Nephron progenitor cell (in vitro differentiated cells): ENCODE data around the gene ENPP7.

Experiments used
- DNase-seq: peaks from one replicate; pipeline ENCODE4 v3.0.0; 2021
- H3K27ac Mint-ChIP-seq: 2 replicates; pipeline ENCODE4 v1.8.0; 2021; ENCODE audit warnings: mild to moderate bottlenecking, moderate library complexity, mixed read lengths
- H3K27me3 Mint-ChIP-seq: 2 replicates; pipeline ENCODE4 v1.8.0; 2021; ENCODE audit warnings: mild to moderate bottlenecking, low read depth, mixed read lengths; ENCODE audit not compliant: poor library complexity
- H3K36me3 Mint-ChIP-seq: 2 replicates; pipeline ENCODE4 v1.8.0; 2021; ENCODE audit warnings: low read depth, mixed read lengths
- H3K4me1 Mint-ChIP-seq: 2 replicates; pipeline ENCODE4 v1.8.0; 2021; ENCODE audit warnings: mixed read lengths
- H3K4me3 Mint-ChIP-seq: 2 replicates; pipeline ENCODE4 v1.8.0; 2021; ENCODE audit warnings: mild to moderate bottlenecking, moderate library complexity, mixed read lengths
- H3K9me3 Mint-ChIP-seq: 2 replicates; pipeline ENCODE4 v1.8.0; 2021; ENCODE audit warnings: mild to moderate bottlenecking, moderate library complexity, mixed read lengths
- CTCF ChIP-seq: fragments of 200-600 bp; sonication (generic); IDR thresholded peaks from 2 replicates; pipeline ENCODE4 v1.5.0; 2021; ENCODE audit warnings: antibody characterized with exemption

ENPP7 gene

GRCh38 chr17:79695293-79695790, 35.4 kb upstream of the ENPP7 start:
- no peak overlapping the region for H3K27ac Mint-ChIP-seq
- H3K36me3 Mint-ChIP-seq, result no peaks in the 10 kb centered on the region
- TF ChIP-seq CTCF, result no peak
- H3K4me3 Mint-ChIP-seq, result no peak overlapping the region
- H3K9me3 Mint-ChIP-seq, result no peaks in the 10 kb centered on the region
- DNase-seq, result no peak
- peaks cover 28% of the 10 kb centered on the region for H3K4me1 Mint-ChIP-seq
- H3K27me3 Mint-ChIP-seq, result peaks cover 17% of the 10 kb centered on the region

- Mint-ChIP-seq H3K4me3 (no peak overlapping the region), H3K27ac (no peak overlapping the region), H3K9me3 (no peaks in the 10 kb centered on the region), H3K27me3 (peaks cover 20% of the 10 kb centered on the region), H3K36me3 (no peaks in the 10 kb centered on the region), H3K4me1 (peaks cover 28% of the 10 kb centered on the region)
- TF ChIP-seq CTCF, result no peak
- no peak for DNase-seq
Measured at GRCh38 chr17:79695797-79696609, 34.7 kb upstream of the ENPP7 start.

- H3K36me3 Mint-ChIP-seq, result no peaks in the 10 kb centered on the region
- no peaks in the 10 kb centered on the region for H3K9me3 Mint-ChIP-seq
- H3K4me3 Mint-ChIP-seq, result no peak overlapping the region
- H3K27ac Mint-ChIP-seq, result no peak overlapping the region
- H3K27me3 Mint-ChIP-seq, result peaks cover 19% of the 10 kb centered on the region
- no peak for DNase-seq
- no peak for TF ChIP-seq CTCF
- peaks cover 28% of the 10 kb centered on the region for H3K4me1 Mint-ChIP-seq
Measured at GRCh38 chr17:79696610-79696982, 34.1 kb upstream of the ENPP7 start.

GRCh38 chr17:79698146-79698846, 32.4 kb upstream of the ENPP7 start:
- no peak overlapping the region for H3K27ac Mint-ChIP-seq
- H3K4me3 Mint-ChIP-seq, result no peak overlapping the region
- DNase-seq, result no peak
- TF ChIP-seq CTCF, result no peak
- no peaks in the 10 kb centered on the region for H3K9me3 Mint-ChIP-seq
- H3K27me3 Mint-ChIP-seq, result peaks cover 20% of the 10 kb centered on the region
- peaks cover 38% of the 10 kb centered on the region for H3K4me1 Mint-ChIP-seq
- no peaks in the 10 kb centered on the region for H3K36me3 Mint-ChIP-seq

- Mint-ChIP-seq H3K27me3 (peaks cover 23% of the 10 kb centered on the region), H3K36me3 (no peaks in the 10 kb centered on the region), H3K4me3 (no peak overlapping the region), H3K9me3 (no peaks in the 10 kb centered on the region), H3K4me1 (peaks cover 38% of the 10 kb centered on the region), H3K27ac (no peak overlapping the region)
- no peak for TF ChIP-seq CTCF
- DNase-seq, result no peak
Measured at GRCh38 chr17:79699386-79700036, 31.2 kb upstream of the ENPP7 start.
